HG03175 (cell line): ENCODE results near the gene ZDHHC1.

Experiments used
- ATAC-seq: cut with Tn5 transposase; IDR thresholded peaks from one replicate; pipeline ENCODE4 v1.9.1; 2021; ENCODE audit warnings: mild to moderate bottlenecking, moderate library complexity; ENCODE audit not compliant: unreplicated experiment

ZDHHC1 gene

DNA sequence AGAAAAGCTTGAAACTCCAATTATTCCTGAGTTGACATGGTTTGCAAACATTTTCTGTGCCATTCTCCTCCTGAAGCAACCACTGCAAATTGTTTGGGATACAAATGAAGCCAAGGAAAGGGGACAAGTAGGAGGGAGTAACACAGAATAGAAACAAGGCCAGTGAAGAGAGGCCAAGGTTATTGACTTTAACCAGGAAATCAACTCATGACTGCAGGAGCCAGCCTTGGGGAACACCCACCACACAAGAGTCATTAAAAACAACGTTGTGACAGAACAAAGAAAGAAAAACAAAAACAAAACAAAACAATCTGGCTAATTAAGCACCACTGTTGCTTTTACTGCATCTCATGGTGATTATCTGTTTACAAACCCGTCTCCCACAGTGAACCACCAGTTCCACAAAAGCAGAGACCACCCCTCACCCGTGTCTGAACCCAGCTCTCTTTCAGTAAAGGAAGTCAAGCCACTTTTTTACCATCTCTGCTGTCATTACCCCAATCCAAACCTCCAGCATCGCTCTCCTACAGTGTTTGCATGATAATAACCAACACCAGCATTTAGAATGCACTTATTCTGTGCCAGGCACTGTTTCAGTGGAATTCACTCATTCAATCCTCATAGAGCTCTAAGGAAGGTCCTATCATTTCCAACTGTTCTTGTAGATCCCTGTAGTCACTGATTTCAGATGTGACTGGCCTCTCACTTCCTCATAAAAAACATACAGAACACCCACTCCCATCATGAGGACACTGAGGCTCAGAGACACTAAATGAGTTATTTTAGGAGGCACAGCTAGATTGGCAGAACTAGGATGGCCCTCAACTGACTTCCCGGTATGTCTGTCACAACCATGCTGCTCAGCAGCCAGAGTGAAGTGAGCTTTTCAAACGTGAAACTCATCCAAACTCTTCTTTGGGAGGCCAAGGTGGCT, 2.0 kb downstream of the ZDHHC1 start:
- ATAC-seq = no peak

GRCh38 chr16:67412294-67412693, 4.0 kb downstream of the ZDHHC1 start:
- no peak for ATAC-seq

DNA sequence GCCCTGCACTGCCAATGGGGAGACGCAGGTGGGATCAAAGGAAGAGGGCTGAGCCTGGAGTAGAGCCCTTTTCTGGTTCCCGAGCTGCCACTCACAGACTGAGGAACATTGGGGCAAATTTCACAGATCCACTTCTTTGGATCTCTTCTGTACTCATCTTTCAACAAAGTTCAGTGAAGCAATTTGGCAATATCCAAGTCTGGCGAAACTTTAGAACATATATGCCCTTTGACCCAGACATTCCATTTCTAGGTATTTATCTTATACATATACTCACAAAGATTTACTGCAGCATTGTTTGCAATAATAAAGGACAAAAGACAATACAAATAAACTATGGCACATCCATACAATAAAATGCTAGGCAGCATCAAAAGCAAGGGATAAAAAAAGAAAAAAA, 4.9 kb downstream of the ZDHHC1 start:
- ATAC-seq = no peak

DNA sequence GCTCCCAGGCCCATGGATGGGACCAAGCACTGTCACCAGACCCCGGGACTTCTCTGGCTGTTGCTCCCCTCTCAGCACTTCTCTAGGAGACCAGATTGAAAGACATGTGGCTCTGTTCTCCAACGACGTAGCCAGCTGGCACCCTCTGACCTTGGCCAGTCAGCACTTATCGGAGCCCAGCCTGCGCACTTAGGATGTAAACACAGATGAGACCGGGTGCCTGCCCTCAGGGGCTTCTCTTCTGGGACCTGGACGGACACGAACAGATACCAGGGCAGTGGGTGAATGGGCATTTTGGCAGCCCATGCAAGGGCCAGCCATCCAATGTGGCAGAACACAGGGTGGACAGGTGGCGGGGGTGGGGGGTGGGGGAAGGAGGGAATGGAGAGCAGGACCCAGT, 6.6 kb downstream of the ZDHHC1 start:
- ATAC-seq = no peak

DNA sequence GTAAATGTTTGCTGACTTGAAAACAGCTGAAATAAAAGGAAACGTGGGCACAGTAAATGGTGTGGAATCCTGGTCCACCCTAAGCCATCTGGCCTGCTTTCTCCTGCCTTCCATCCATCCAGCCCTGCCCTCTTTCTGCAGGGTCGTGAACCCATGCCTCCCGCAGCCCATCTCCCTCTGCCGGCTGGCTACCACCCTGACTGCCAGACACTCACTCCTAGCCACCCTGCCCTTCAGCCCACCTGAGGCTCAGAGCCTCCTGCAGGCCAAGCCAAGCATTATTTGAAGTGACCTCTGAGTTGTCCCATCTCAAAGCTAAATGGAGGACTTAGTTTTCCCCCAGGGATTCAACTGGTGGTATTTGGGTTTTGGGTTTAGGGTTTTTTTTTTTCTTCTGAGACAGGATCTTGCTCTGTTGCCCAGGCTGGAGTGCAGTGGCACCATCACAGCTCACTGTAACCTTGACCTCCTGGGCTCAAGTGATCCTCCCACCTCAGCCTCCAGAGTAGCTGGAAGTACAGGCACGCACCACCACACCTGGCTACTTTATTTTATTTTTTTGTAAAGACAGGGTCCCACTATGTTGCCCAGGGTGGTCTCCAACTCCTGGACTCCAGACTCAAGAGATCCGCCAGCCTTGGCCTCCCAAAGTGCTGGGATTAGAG, 8.4 kb downstream of the ZDHHC1 start:
- no peak for ATAC-seq

DNA sequence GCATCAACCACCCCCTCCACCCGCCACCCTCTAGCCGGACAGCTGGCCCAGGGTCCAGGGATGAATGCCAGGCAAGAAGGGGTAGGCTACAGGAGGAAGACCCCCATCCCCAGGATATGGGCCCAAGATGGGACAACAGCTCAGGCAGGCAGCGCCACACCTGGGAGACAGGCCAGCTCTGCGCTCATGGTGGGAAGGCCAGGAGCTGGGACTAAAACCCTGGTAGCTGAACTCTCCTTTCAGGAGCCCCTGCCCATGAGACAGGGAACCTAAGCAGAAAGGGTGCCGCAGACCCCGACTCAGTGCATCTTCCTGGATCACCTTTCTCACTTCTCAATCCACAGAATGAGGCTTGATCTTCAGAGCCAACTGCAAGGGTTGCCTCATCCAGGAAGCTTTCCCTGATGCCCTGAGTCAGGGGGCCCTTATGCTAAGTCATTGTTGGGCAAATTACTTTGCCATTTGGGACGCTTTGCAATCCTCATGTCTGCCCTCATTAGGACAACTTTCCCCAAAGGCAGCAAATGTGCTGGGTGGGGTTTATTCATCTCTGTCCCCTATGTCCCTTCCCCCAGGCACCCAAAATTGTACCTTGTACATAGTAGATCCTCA, 9.0 kb downstream of the ZDHHC1 start:
- ATAC-seq = no peak

DNA sequence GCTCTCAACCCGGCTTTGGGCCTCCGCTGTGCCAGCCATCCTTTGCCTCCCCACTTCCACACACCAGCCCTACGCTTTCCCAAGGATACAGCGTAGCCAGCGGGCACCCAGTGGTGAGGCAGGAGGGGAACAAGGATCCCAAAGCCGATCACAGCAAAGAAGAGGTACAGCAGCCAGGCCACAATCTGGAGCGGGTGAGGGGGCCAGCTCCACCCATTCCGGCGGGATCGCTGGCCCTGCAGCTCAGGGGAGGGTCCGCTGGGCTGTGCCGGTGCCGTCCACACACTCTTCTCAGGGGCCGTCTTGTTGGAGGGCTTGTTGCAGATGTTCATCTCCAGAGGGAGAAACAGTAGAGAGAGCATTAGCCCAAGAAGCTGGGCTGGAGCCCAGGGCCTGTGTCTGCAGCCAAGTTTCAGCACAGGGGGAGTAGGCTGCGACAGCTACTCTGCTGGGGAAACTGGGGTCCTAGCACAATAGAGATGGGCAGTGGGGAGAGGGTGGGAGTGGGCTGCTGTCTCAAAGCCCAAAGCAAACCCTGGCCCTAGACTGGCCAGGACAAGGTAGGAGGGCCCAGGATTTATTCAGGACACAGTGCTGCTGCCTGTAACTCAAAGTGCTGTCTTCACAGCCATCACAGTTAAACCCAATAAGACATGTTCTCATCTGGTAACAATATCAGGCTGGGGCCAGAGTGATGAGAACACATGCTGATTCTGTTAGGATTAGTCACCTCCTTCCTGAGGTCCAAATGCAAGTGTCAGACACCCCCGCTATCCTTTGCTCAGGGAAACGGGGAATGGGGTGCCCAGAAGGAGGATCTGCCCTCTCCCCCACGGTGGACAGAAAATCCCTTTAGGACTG, 9.9 kb downstream of the ZDHHC1 start:
- no peak for ATAC-seq

DNA sequence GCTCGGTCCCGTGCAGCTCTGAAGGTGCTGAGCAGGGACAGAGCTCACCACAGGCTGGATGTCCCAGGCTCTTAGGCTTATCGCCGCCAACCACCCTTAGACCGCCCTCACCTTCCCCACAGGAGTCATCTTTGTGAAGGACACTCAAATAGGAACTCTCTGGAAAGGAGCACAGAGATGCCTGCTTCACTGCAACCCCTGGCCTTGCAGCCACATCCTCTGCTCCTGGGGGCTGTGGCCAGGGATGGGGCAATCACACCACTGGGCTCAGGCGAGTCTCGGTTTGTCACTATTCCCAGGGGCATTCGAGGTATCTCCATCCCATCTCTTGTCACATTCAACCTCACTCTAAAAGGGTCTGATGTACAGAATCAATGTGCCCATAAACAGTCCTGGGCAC, 10.9 kb downstream of the ZDHHC1 start:
- no peak for ATAC-seq

DNA sequence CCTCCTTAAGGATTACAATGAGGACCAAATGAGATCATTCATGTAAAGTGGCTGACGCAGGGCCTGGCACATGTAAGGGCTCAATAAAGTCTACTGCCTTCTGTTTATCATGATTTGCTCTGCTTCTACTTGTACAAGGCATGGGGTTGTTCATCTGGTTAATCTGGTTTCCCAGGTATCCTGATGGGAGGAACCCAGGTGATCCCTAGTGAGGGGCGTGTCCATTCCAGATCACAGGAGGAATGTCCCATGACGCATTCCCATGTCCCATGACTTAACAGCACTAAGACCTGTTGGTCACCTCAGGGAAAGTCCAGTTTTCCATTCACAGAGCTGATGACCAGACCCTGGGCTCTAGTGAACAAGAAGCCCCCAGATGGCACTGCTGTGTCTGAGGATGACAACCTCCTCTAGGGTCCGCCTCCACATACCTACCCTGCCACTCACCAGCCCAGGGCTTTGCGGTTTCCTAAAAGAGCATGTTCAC, 11.5 kb downstream of the ZDHHC1 start:
- ATAC-seq = no peak

GRCh38 chr16:67403976-67404555, 12.2 kb downstream of the ZDHHC1 start:
- ATAC-seq = no peak

GRCh38 chr16:67400901-67401300, 15.4 kb downstream of the ZDHHC1 start:
- ATAC-seq = no peak

DNA sequence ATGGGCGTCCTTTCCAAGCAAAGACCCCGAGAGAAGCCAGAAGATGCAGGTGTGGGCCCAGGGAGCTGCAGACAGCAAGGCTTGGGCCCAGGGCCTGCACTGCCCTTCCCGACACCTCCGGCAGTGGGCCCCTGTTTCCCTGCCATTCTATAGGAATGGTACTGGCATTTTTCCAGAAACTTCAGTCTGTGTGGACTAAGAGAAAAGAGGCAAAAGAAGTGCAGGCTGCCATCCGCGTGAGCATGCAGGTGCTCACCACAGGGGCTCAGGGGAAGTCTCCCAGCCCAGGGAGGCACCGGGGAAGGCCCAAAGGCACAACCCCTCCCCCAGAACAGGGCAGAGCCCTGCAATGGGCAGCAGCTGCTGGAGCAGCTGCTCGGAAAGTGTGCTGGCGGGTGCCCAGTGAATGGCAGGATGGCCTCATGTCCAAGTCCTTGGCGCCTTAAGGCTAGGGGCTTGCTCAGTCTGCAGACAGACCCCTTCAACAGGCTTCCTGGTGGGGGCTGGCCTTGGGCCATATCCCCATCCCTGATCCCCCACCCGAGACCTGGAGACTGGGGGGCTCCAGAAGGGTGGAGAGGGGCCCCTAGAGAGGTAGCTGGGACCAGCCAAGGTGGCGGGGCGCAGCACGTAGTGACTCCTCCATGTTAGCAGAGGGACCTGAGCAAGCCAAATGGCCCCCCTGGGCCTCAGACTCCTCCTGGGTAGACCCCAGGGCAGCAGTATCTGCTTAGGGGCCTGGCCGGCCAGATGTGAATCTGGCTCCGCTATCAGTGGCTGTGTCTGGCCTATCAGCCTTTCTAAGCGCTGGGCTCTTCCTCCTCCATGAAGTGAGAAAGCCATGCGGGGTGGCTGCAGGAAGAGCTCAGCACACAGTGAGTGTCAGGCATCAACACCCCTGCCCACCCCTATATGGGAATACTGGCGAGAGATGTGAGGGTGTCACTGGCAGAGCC, 16.2 kb downstream of the ZDHHC1 start:
- ATAC-seq = no peak

- no peak for ATAC-seq
Measured at GRCh38 chr16:67399218-67399733, 17.0 kb downstream of the ZDHHC1 start.

DNA sequence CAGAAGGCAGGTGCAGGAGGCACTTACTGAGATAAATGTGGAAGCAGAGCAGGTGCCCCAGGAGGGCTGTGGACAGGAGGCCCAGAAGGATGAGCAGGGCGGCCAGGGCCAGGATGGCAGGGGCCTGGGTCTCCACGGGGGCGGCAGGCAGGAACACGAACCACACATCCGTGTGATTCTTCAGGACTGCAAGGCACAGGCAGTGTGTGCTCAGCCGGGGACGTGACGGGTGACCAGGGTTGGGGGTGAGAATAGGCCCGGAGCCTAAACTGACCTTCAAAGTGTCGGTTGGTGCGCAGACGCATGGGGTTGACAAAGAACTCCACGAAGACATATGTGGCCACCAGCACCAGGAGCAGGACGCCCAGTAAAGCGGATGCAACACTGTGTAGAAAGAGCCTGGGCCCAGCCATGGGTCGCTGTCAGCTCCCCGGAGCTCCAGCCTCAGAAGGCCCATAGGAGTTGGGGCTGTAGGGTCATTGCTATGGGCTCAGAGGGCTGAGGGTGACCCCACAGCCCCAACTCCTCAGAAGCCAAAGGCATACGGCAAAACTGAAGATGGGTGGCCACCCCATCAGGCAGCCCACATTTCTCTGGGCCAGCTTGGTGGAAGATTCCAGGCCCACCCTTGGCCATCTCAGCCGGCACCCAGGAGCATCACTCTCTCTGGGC, 17.6 kb downstream of the ZDHHC1 start:
- ATAC-seq = no peak

DNA sequence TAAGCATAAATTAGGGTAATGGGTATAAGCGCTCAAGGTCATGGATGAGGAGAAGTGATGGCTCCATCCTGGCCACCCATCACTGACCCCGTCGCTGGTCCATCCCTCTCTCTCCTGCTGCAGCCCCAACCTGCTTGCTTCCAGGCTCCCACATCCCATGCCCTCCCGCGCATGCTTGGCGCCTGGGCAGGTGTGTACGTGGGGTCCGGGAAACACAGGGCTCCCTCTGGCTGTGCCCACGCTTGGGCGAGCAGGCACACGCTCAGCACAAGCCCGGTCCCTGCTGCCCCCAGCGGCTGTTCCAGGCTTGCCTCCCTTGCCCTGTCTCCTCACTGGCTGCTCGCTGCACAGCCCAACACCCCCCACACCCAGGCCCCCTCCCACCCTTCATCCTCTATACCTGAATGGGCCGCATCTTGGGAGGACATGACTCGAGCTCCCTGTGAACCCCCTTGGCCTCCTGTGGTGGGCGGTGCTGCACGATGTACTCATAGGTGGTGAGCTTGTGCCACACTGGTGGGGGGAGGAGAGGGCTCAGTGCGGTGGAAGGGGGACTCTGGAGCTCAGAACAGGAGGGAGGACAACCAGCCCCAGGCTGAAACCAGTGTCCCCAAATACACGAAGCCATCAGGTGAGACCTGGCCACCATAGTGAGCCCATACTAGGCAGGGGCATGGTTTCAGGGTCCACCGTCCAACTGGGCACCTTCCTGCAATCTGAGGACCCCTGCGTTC, 18.3 kb downstream of the ZDHHC1 start:
- no peak for ATAC-seq

DNA sequence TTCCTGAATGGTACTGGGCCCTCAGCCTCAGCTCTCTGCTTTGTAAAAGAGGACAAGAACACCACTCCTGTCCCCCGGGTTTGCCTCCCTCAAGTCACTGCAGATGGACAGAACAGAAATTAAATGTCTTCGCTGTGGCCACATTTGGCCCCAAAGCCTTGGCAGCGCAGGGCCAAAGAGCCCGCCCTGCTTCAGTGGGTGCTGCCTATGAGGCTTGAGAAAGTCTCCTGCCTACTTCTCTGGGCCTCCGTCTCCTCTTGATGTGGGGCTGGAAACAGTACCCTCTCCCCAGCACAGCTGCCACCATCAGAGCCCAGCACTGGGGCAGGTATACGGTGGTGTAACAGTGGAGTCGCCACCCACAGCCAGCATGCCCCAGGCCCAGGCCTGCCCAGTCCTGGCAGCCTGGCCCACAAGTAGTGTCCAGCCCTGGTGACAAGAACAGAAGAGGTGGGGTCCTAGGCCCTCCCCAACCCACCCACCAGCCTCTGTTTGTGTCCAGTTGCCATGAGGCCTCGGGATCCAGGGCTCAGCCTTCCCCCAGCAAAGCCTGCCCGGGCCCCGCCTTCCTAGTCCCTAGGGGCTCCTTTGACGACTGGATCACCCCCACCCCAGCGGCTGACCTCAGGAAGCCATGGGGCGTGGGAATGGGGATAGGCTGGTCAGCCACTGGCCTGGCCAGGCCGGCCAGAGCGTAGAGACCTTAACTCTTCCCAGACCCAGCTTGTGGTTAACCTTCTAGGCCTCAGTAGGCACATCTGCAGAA, 19.1 kb downstream of the ZDHHC1 start:
- ATAC-seq = no peak
